Neural progenitor cell (in vitro differentiated cells): ENCODE data around the gene IGSF10. TPM values are rescaled to one million over a fixed set of nuclear protein-coding genes. Genes with fewer than 3 reads are reported as not detected.

Experiments used
- DNase-seq: peaks from one replicate; pipeline ENCODE4 v3.0.0-alpha.2; 2016; ENCODE audit warnings: low spot score
- H2AFZ ChIP-seq: fragments of 200-600 bp; sonication (generic); replicated peaks from 2 replicates; pipeline ENCODE4 v1.6.1; 2016; ENCODE audit warnings: antibody characterized with exemption
- H3F3A ChIP-seq: fragments of 200-600 bp; sonication (generic); 2 replicates; pipeline ENCODE4 v1.6.1; 2016; ENCODE audit warnings: antibody characterized with exemption, low read depth
- H3K27ac ChIP-seq: fragments of 200-600 bp; sonication (generic); 2 replicates; pipeline ENCODE4 v1.5.1; 2016; ENCODE audit warnings: mild to moderate bottlenecking
- H3K27me3 ChIP-seq: fragments of 200-600 bp; sonication (generic); 2 replicates; pipeline ENCODE4 v1.6.1; 2016; ENCODE audit warnings: mild to moderate bottlenecking, moderate library complexity
- H3K36me3 ChIP-seq: fragments of 200-600 bp; sonication (generic); 2 replicates; pipeline ENCODE4 v1.5.1; 2016
- H3K4me1 ChIP-seq: fragments of 200-600 bp; sonication (generic); 2 replicates; pipeline ENCODE4 v1.6.1; 2016; ENCODE audit warnings: mixed run types
- H3K4me2 ChIP-seq: fragments of 200-600 bp; sonication (generic); 2 replicates; pipeline ENCODE4 v1.6.1; 2016
- H3K4me3 ChIP-seq: fragments of 200-600 bp; sonication (generic); 2 replicates; pipeline ENCODE4 v1.5.1; 2016
- H3K79me2 ChIP-seq: fragments of 200-600 bp; sonication (generic); 2 replicates; pipeline ENCODE4 v1.6.1; 2016; ENCODE audit warnings: low read depth
- H3K9ac ChIP-seq: fragments of 200-600 bp; sonication (generic); 2 replicates; pipeline ENCODE4 v1.6.1; 2016
- H3K9me3 ChIP-seq: fragments of 200-600 bp; sonication (generic); 2 replicates; pipeline ENCODE4 v1.5.1; 2016; ENCODE audit warnings: low read depth
- H4K20me1 ChIP-seq: fragments of 200-600 bp; sonication (generic); 2 replicates; pipeline ENCODE4 v1.6.1; 2016; ENCODE audit warnings: low read depth
- H3K27ac Mint-ChIP-seq: 3 replicates; pipeline ENCODE4 v1.8.0; 2021; ENCODE audit warnings: mixed read lengths
- H3K27me3 Mint-ChIP-seq: 2 replicates; pipeline ENCODE4 v1.8.0; 2022; ENCODE audit warnings: low read depth, mild to moderate bottlenecking, inconsistent platforms, moderate library complexity, mixed read lengths; ENCODE audit not compliant: insufficient read depth
- H3K36me3 Mint-ChIP-seq: 3 replicates; pipeline ENCODE4 v1.8.0; 2021; ENCODE audit warnings: mixed read lengths
- H3K4me1 Mint-ChIP-seq: 3 replicates; pipeline ENCODE4 v1.8.0; 2021; ENCODE audit warnings: mixed read lengths
- H3K4me3 Mint-ChIP-seq: 3 replicates; pipeline ENCODE4 v1.8.0; 2021; ENCODE audit warnings: mild to moderate bottlenecking, moderate library complexity, mixed read lengths
- H3K9me3 Mint-ChIP-seq: 3 replicates; pipeline ENCODE4 v1.8.0; 2020; ENCODE audit warnings: mixed read lengths
- CTCF ChIP-seq: fragments of 200-600 bp; sonication (generic); IDR thresholded peaks from 2 replicates; pipeline ENCODE4 v1.5.1; 2017; ENCODE audit warnings: antibody characterized with exemption, mild to moderate bottlenecking
- EZH2 ChIP-seq: fragments of 200-600 bp; sonication (generic); IDR thresholded peaks from 2 replicates; pipeline ENCODE4 v1.6.1; 2017; ENCODE audit warnings: antibody characterized with exemption, mild to moderate bottlenecking, moderate library complexity
- EZH2phosphoT487 ChIP-seq: fragments of 200-600 bp; sonication (generic); IDR thresholded peaks from 2 replicates; pipeline ENCODE4 v1.6.1; 2017; ENCODE audit warnings: antibody characterized with exemption
- total RNA-seq: library from RNA; depleted of rRNA; stranded (reverse); fragments of >200 nt; gene quantifications from 2 replicates; pipeline ENCODE4 v1.2.3, GENCODE V29; 2015; ENCODE audit warnings: low replicate concordance

Gene IGSF10
- total RNA-seq, 1 donor from 2014 or later: 0.15 TPM

GRCh38 chr3:151428386-151428785, 32.5 kb downstream of the IGSF10 start:
- H3K4me3 Mint-ChIP-seq: no peak overlapping the region
- H3K36me3 Mint-ChIP-seq: peaks cover 7% of the 10 kb centered on the region

GRCh38 chr3:151426341-151426657, 34.6 kb downstream of the IGSF10 start:
- Histone ChIP-seq H3K9me3 (no peaks in the 10 kb centered on the region), H3K27ac (no peak overlapping the region), H3K4me3 (no peak overlapping the region), H3F3A (no peaks in the 10 kb centered on the region), H3K4me1 (no peaks in the 10 kb centered on the region), H3K9ac (no peak overlapping the region), H3K4me2 (no peak overlapping the region), H3K36me3 (no peaks in the 10 kb centered on the region), H3K79me2 (no peaks in the 10 kb centered on the region), H3K27me3 (no peaks in the 10 kb centered on the region), H2AFZ (no peak overlapping the region), H4K20me1 (no peaks in the 10 kb centered on the region)
- H3K4me1 Mint-ChIP-seq: peaks cover 5% of the 10 kb centered on the region
- H3K27ac Mint-ChIP-seq: no peak overlapping the region
- H3K9me3 Mint-ChIP-seq: peaks cover 3% of the 10 kb centered on the region
- H3K4me3 Mint-ChIP-seq: no peak overlapping the region
- TF ChIP-seq EZH2phosphoT487 (no peak), CTCF (no peak), EZH2 (no peak)
- peaks cover 7% of the 10 kb centered on the region for H3K36me3 Mint-ChIP-seq
- DNase-seq: no peak
- peaks cover 4% of the 10 kb centered on the region for H3K27me3 Mint-ChIP-seq

More at GRCh38 chr3:151428386-151428785, 32.5 kb downstream of the IGSF10 start:
- Mint-ChIP-seq H3K9me3 (peaks cover 3% of the 10 kb centered on the region), H3K27ac (no peak overlapping the region), H3K27me3 (peaks cover 4% of the 10 kb centered on the region), H3K4me1 (peaks cover 5% of the 10 kb centered on the region)
- Histone ChIP-seq H3K4me2 (no peak overlapping the region), H3K36me3 (no peaks in the 10 kb centered on the region), H3K27ac (no peak overlapping the region), H3K9ac (no peak overlapping the region), H3K27me3 (no peaks in the 10 kb centered on the region), H3K79me2 (no peaks in the 10 kb centered on the region), H3K9me3 (no peaks in the 10 kb centered on the region), H3F3A (no peaks in the 10 kb centered on the region), H3K4me3 (no peak overlapping the region), H4K20me1 (no peaks in the 10 kb centered on the region), H2AFZ (no peak overlapping the region), H3K4me1 (no peaks in the 10 kb centered on the region)
- DNase-seq: no peak
- TF ChIP-seq CTCF (no peak), EZH2 (no peak), EZH2phosphoT487 (no peak)

- Histone ChIP-seq H3K4me1 (no peaks in the 10 kb centered on the region), H3K4me2 (no peak overlapping the region), H3F3A (no peaks in the 10 kb centered on the region), H2AFZ (no peak overlapping the region), H3K27me3 (no peaks in the 10 kb centered on the region), H3K27ac (no peak overlapping the region), H3K4me3 (no peak overlapping the region), H3K9me3 (no peaks in the 10 kb centered on the region), H3K9ac (no peak overlapping the region), H4K20me1 (no peaks in the 10 kb centered on the region), H3K36me3 (no peaks in the 10 kb centered on the region), H3K79me2 (no peaks in the 10 kb centered on the region)
- Mint-ChIP-seq H3K9me3 (peaks cover 3% of the 10 kb centered on the region), H3K4me3 (no peak overlapping the region), H3K36me3 (peaks cover 6% of the 10 kb centered on the region), H3K4me1 (peaks cover 4% of the 10 kb centered on the region), H3K27me3 (no peaks in the 10 kb centered on the region), H3K27ac (peak overlapping the region; percentile 19)
- TF ChIP-seq CTCF (peak; percentile 53), EZH2 (no peak)
- no peak for DNase-seq
Observed at GRCh38 chr3:151425627-151426340, 35.1 kb downstream of the IGSF10 start.
